GM12891 (cell line): ENCODE data around the gene PARD3.

ENCODE experiments used
- POLR2A ChIP-seq: IDR thresholded peaks from 2 replicates; pipeline ENCODE4 v1.6.1; 2011; ENCODE audit warnings: low read depth, low read length, control low read depth
- POLR2AphosphoS5 ChIP-seq: IDR thresholded peaks from 2 replicates; pipeline ENCODE4 v1.6.1; 2011; ENCODE audit warnings: low read depth, low read length, control low read depth

- TF ChIP-seq POLR2A = no peak
- TF ChIP-seq POLR2AphosphoS5 = no peak
Observed at GRCh38 chr10:34078745-34079470, 736.2 kb downstream of the PARD3 start.
